IMR-90 (cell line): ENCODE data around the gene TMEM190. TPM values are rescaled to one million over a fixed set of nuclear protein-coding genes. Genes with fewer than 3 reads are reported as not detected.

Source experiments
- ATAC-seq: fragments of 200-7000 bp; cut with Tn5 transposase; 2 replicates; pipeline ENCODE4 v1.9.1; 2020; ENCODE audit warnings: low read depth, mild to moderate bottlenecking, moderate library complexity
- BruUV-seq: library from RNA; stranded (reverse); fragments of 400-500 nt; replicated peaks from 2 replicates; lab custom pipeline; 2021; lab: Mats Ljungman, UMichigan
- CTCF ChIA-PET: fragments of 300-600 bp; formaldehyde crosslinking; extraction: SDS; loops from one replicate; lab custom pipeline; 2021; ENCODE audit warnings: antibody characterized with exemption; lab: Yijun Ruan, JAX
- POLR2A ChIA-PET: fragments of 300-600 bp; sonication (Branson Sonifier 250); formaldehyde crosslinking; loops from one replicate; lab custom pipeline; 2022; ENCODE audit warnings: antibody characterized with exemption; ENCODE audit not compliant: unreplicated experiment; lab: Charles Lee
- DNase-seq: peaks from one replicate; pipeline ENCODE4 v3.0.0; 2013
- H2AFZ ChIP-seq: replicated peaks from 2 replicates; pipeline ENCODE3; 2013; ENCODE audit warnings: low read length, mild to moderate bottlenecking; ENCODE audit not compliant: poor library complexity
- H2AK5ac ChIP-seq: 2 replicates; pipeline ENCODE4 v1.6.1; 2013; ENCODE audit warnings: low read depth, low read length, inconsistent platforms
- H2AK9ac ChIP-seq: replicated peaks from 2 replicates; pipeline ENCODE3; 2013; ENCODE audit warnings: mild to moderate bottlenecking, low read depth, low read length, moderate library complexity; ENCODE audit not compliant: poor library complexity
- H2BK120ac ChIP-seq: 2 replicates; pipeline ENCODE4 v1.6.1; 2013; ENCODE audit warnings: low read depth, low read length, inconsistent platforms
- H2BK15ac ChIP-seq: 3 replicates; pipeline ENCODE4 v1.6.1; 2013; ENCODE audit warnings: low read depth, low read length, inconsistent platforms
- H2BK20ac ChIP-seq: 2 replicates; pipeline ENCODE4 v1.6.1; 2013; ENCODE audit warnings: low read depth, mild to moderate bottlenecking, inconsistent platforms, low read length, moderate library complexity
- H2BK5ac ChIP-seq: 2 replicates; pipeline ENCODE4 v1.6.1; 2013; ENCODE audit warnings: mild to moderate bottlenecking, low read depth, low read length, inconsistent platforms; ENCODE audit not compliant: poor library complexity, severe bottlenecking
- H3K14ac ChIP-seq: replicated peaks from 2 replicates; pipeline ENCODE4 v1.6.1; 2013; ENCODE audit warnings: low read depth, low read length, inconsistent platforms
- H3K18ac ChIP-seq: 2 replicates; pipeline ENCODE4 v1.6.1; 2013; ENCODE audit warnings: low read depth, low read length, control low read depth
- H3K23ac ChIP-seq: 2 replicates; pipeline ENCODE4 v1.6.1; 2013; ENCODE audit warnings: low read depth, low read length, inconsistent platforms
- H3K27ac ChIP-seq: 2 replicates; pipeline ENCODE4 v1.5.1; 2013; ENCODE audit warnings: mild to moderate bottlenecking, control low read depth, low read length; ENCODE audit not compliant: insufficient read depth
- H3K27me3 ChIP-seq: 2 replicates; pipeline ENCODE4 v1.6.1; 2013; ENCODE audit warnings: low read length; ENCODE audit not compliant: control insufficient read depth, insufficient read depth
- H3K36me3 ChIP-seq: 2 replicates; pipeline ENCODE4 v1.6.1; 2013; ENCODE audit warnings: low read length, mixed read lengths; ENCODE audit not compliant: control insufficient read depth, insufficient read depth
- H3K4ac ChIP-seq: 2 replicates; pipeline ENCODE4 v1.6.1; 2013; ENCODE audit warnings: low read depth, low read length, inconsistent platforms
- H3K4me1 ChIP-seq: 2 replicates; pipeline ENCODE4 v1.6.1; 2013; ENCODE audit warnings: low read length, mixed read lengths; ENCODE audit not compliant: control insufficient read depth, insufficient read depth
- H3K4me2 ChIP-seq: 2 replicates; pipeline ENCODE4 v1.6.1; 2013; ENCODE audit warnings: low read depth, mild to moderate bottlenecking, control low read depth, low read length, moderate library complexity
- H3K4me3 ChIP-seq: 2 replicates; pipeline ENCODE4 v1.5.1; 2013; ENCODE audit warnings: low read depth, mild to moderate bottlenecking, control low read depth, low read length, moderate library complexity; ENCODE audit not compliant: insufficient read depth
- H3K56ac ChIP-seq: 2 replicates; pipeline ENCODE4 v1.6.1; 2013; ENCODE audit warnings: low read length, inconsistent platforms; ENCODE audit not compliant: insufficient read depth; ENCODE audit errors: extremely low read depth
- H3K79me1 ChIP-seq, 2 experiments: 2 replicates each; pipeline ENCODE4 v1.6.1; 2013; ENCODE audit warnings: low read length in 2 of 2, inconsistent platforms in 1 of 2, low read depth in 1 of 2
- H3K9ac ChIP-seq: 2 replicates; pipeline ENCODE4 v1.6.1; 2013; ENCODE audit warnings: low read depth, low read length, control low read depth
- H3K9me1 ChIP-seq: 2 replicates; pipeline ENCODE4 v1.6.1; 2013; ENCODE audit warnings: low read length, inconsistent platforms; ENCODE audit not compliant: insufficient read depth
- H3K9me3 ChIP-seq: 2 replicates; pipeline ENCODE4 v1.6.1; 2013; ENCODE audit warnings: low read length; ENCODE audit not compliant: control insufficient read depth, insufficient read depth
- H4K20me1 ChIP-seq: 2 replicates; pipeline ENCODE4 v1.6.1; 2013; ENCODE audit warnings: low read length, inconsistent platforms; ENCODE audit not compliant: insufficient read depth
- H4K5ac ChIP-seq: 2 replicates; pipeline ENCODE4 v1.6.1; 2013; ENCODE audit warnings: mild to moderate bottlenecking, low read depth, low read length, control low read depth
- H4K8ac ChIP-seq, 2 experiments: 2 replicates each; pipeline ENCODE4 v1.6.1; 2013; ENCODE audit warnings: low read depth in 2 of 2, low read length in 2 of 2, control low read depth in 1 of 2, inconsistent platforms in 1 of 2
- H4K91ac ChIP-seq: 2 replicates; pipeline ENCODE4 v1.6.1; 2013; ENCODE audit warnings: low read depth, low read length, inconsistent platforms; ENCODE audit not compliant: insufficient read depth
- BHLHE40 ChIP-seq: fragments of 150-350 bp; IDR thresholded peaks from 2 replicates; pipeline ENCODE4 v1.6.1; 2016; ENCODE audit warnings: mild to moderate bottlenecking, low read depth, low read length
- CEBPB ChIP-seq: IDR thresholded peaks from 2 replicates; pipeline ENCODE4 v1.6.1; 2012; ENCODE audit warnings: low read depth, low read length, improper control_type of control experiment
- CHD1 ChIP-seq: IDR thresholded peaks from 2 replicates; pipeline ENCODE4 v1.6.1; 2012; ENCODE audit warnings: low read depth, low read length, improper control_type of control experiment
- ELK1 ChIP-seq: fragments of 150-350 bp; IDR thresholded peaks from 2 replicates; pipeline ENCODE4 v1.6.1; 2016; ENCODE audit warnings: low read depth, mild to moderate bottlenecking, low read length, moderate library complexity, borderline replicate concordance
- FOS ChIP-seq: fragments of 150-350 bp; IDR thresholded peaks from 2 replicates; pipeline ENCODE4 v1.6.1; 2016; ENCODE audit warnings: low read depth, low read length
- MAFK ChIP-seq: IDR thresholded peaks from 2 replicates; pipeline ENCODE4 v1.6.1; 2012; ENCODE audit warnings: low read depth, low read length, improper control_type of control experiment
- MAZ ChIP-seq: IDR thresholded peaks from 2 replicates; pipeline ENCODE4 v1.6.1; 2012; ENCODE audit warnings: low read depth, mild to moderate bottlenecking, low read length, improper control_type of control experiment, moderate library complexity, borderline replicate concordance
- MXI1 ChIP-seq: IDR thresholded peaks from 2 replicates; pipeline ENCODE4 v1.6.1; 2012; ENCODE audit warnings: low read depth, mild to moderate bottlenecking, low read length, moderate library complexity, borderline replicate concordance
- NFE2L2 ChIP-seq: fragments of 150-350 bp; IDR thresholded peaks from 2 replicates; pipeline ENCODE4 v1.6.1; 2016; ENCODE audit warnings: low read depth, mild to moderate bottlenecking, low read length
- POLR2A ChIP-seq: IDR thresholded peaks from 2 replicates; pipeline ENCODE4 v1.6.1; 2012; ENCODE audit warnings: mild to moderate bottlenecking, low read depth, low read length
- RCOR1 ChIP-seq: IDR thresholded peaks from 2 replicates; pipeline ENCODE4 v1.6.1; 2012; ENCODE audit warnings: mild to moderate bottlenecking, low read length, improper control_type of control experiment; ENCODE audit not compliant: insufficient replicate concordance
- SMC3 ChIP-seq: fragments of 150-350 bp; IDR thresholded peaks from 2 replicates; pipeline ENCODE4 v1.6.1; 2016; ENCODE audit warnings: low read depth, mild to moderate bottlenecking, antibody characterized with exemption, low read length, moderate library complexity
- USF2 ChIP-seq: fragments of 150-350 bp; IDR thresholded peaks from 2 replicates; pipeline ENCODE4 v1.6.1; 2017; ENCODE audit warnings: mild to moderate bottlenecking, antibody characterized with exemption, low read length, low read depth
- WGBS, 2 experiments: methylation state at CpG; one replicate each; pipeline versions ENCODE4 v1.1.5 to v1.1.7; 2013; ENCODE audit warnings: missing lambda C conversion rate in 2 of 2; ENCODE audit not compliant: insufficient read length in 1 of 2; ENCODE audit errors: extremely low coverage in 2 of 2; 5-methylcytosine and 5-hydroxymethylcytosine counted together
- dilution Hi-C: fragments of 300-500 bp; cut with HindIII; formaldehyde crosslinking; loops from one replicate; pipeline ENCODE4 v1.14.3; 2018; ENCODE audit warnings: low sequenced_read_pairs; ENCODE audit not compliant: unreplicated experiment
- in situ Hi-C: fragments of 300-500 bp; cut with MboI; formaldehyde crosslinking; loops from 3 replicates; pipeline ENCODE4 v1.14.3; 2019; ENCODE audit warnings: low sequenced_read_pairs, inconsistent platforms, mixed read lengths
- intact Hi-C: fragments of 100-400 bp; cut with micrococcal nuclease; formaldehyde crosslinking; loops from 2 replicates; pipeline ENCODE4 v1.10.0; 2022
- polyA plus RNA-seq, 3 experiments: library from polyadenylated mRNA; depleted of rRNA; stranded (reverse); fragments of >200 nt; gene quantifications; 2 replicates each; pipeline ENCODE4 v1.2.3, GENCODE V29; 2012; ENCODE audit warnings: low replicate concordance in 1 of 3
- total RNA-seq: library from RNA; depleted of rRNA; stranded (reverse); fragments of >200 nt; gene quantifications from 2 replicates; pipeline ENCODE4 v1.2.3, GENCODE V29; 2012

Gene TMEM190
- total and polyA plus RNA-seq, 2 of the 4 experiments (the other 2 are of a cell fraction): 1.6 TPM; not detected in 1

GRCh38 chr19:55384920-55385723 is 8.5 kb downstream of the TMEM190 start:
- ChIA-PET CTCF (interaction anchor here (0.6 kb wide), 1 partner anchor 34 kb away, joined by 3 read pairs; no protein-coding TSS in a partner anchor), POLR2A (interaction anchor here (0.5 kb wide), 1 partner anchor 1306 kb away, joined by 3 read pairs; no protein-coding TSS in a partner anchor)
- Histone ChIP-seq H4K20me1 (peaks cover 44% of the 10 kb centered on the region), H4K5ac (peak overlapping the region; percentile 96), H3K4ac (peak overlapping the region; percentile 98), H3K56ac (peak overlapping the region; percentile 99), H2BK20ac (peak overlapping the region; percentile 91), H3K23ac (peak overlapping the region; percentile 99), H3K9ac (peak overlapping the region; percentile 96), H3K18ac (peak overlapping the region; percentile 98), H3K4me1 (peaks cover 39% of the 10 kb centered on the region), H3K79me1 (peaks cover 18 to 47% of the 10 kb centered on the region in 2 experiments), H3K27ac (peak overlapping the region; percentile 93), H3K4me2 (peak overlapping the region; percentile 91), H2BK15ac (peak overlapping the region; percentile 82; the same call in 1 of the 3 replicates), H3K27me3 (no peaks in the 10 kb centered on the region), H2BK5ac (peak overlapping the region; percentile 89), H3K9me3 (no peaks in the 10 kb centered on the region), H3K14ac (peak overlapping the region; percentile 100), H3K36me3 (peaks cover 37% of the 10 kb centered on the region), H2AK5ac (peak overlapping the region; percentile 98), H2BK120ac (peak overlapping the region; percentile 97), H3K9me1 (peaks cover 23% of the 10 kb centered on the region), H2AK9ac (peak overlapping the region; percentile 86), H4K91ac (peak overlapping the region; percentile 98), H2AFZ (peak overlapping the region; percentile 90), H4K8ac (peak overlapping the region; percentile 79 to 99), H3K4me3 (peak overlapping the region; percentile 51)
- ATAC-seq: peak; percentile 82
- in situ Hi-C loops (loop anchor here (10.0 kb wide), 1 partner anchor 90 kb away; no protein-coding TSS in a partner anchor), intact Hi-C loops (loop anchor here (5.0 kb wide), 2 partner anchors 83 to 103 kb away; partner anchors contain the start of genes BRSK1 and HSPBP1), dilution Hi-C loops (no loop called here)
- 5% methylated on average over 8 of the region's 34 CpGs; no CpG with 5 or more reads in 1 of the 2 experiments for WGBS, 2 experiments
- peak; percentile 94 for DNase-seq
- BruUV-seq: no TSS peak
- TF ChIP-seq NFE2L2: no peak
- no peak for TF ChIP-seq RCOR1
- TF ChIP-seq BHLHE40: no peak
- no peak for TF ChIP-seq MAFK
- no peak for TF ChIP-seq POLR2A
- TF ChIP-seq SMC3: no peak
- TF ChIP-seq CEBPB: no peak
- TF ChIP-seq ELK1: no peak
- no peak for TF ChIP-seq CHD1
- no peak for TF ChIP-seq FOS
- no peak for TF ChIP-seq MAZ
- no peak for TF ChIP-seq USF2
- no peak for TF ChIP-seq MXI1
